ENCODE results near the gene GPR37.

GPR37 gene

GRCh38 chr7:124811341-124811740 is 45.7 kb upstream of the GPR37 start:
- Histone ChIP-seq H2BK12ac (ENCODE audit: low read length) (no peak overlapping the region), H3K23ac (ENCODE audit: low read depth, low read length, poor library complexity) (no peak overlapping the region), H3K36me3 (replicated peaks in 1 of 2; ENCODE audit: control insufficient read depth in 2 of 2, insufficient read depth in 2 of 2, low read length in 2 of 2) (no peaks in the 10 kb centered on the region), H2BK120ac (ENCODE audit: low read depth, low read length) (no peak overlapping the region), H3K4me2 (ENCODE audit: insufficient read depth, low read length, poor library complexity, severe bottlenecking) (no peak overlapping the region), H4K8ac (ENCODE audit: low read depth, low read length) (no peak overlapping the region), H3K14ac (ENCODE audit: low read length) (no peak overlapping the region), H2AK5ac (ENCODE audit: low read depth, low read length) (no peak overlapping the region), H3K27ac (replicated peaks; ENCODE audit: low read length) (no peak overlapping the region), H3K79me1 (ENCODE audit: low read depth, low read length) (no peaks in the 10 kb centered on the region), H3K18ac (ENCODE audit: low read length) (no peak overlapping the region), H3K27me3 (ENCODE audit: control insufficient read depth in 3 of 3, insufficient read depth in 3 of 3, low read depth in 1 of 3, low read length in 3 of 3) (no peaks in the 10 kb centered on the region), H2BK5ac (ENCODE audit: low read length) (no peak overlapping the region), H3K4me3 (ENCODE audit: low read length in 2 of 2) (no peak overlapping the region), H4K91ac (ENCODE audit: low read depth, low read length, poor library complexity) (no peak overlapping the region), H3K4me1 (ENCODE audit: control insufficient read depth in 2 of 2, insufficient read depth in 1 of 2, low read depth in 1 of 2, low read length in 2 of 2) (peaks cover 3 to 5% of the 10 kb centered on the region in 2 donors), H2AFZ (ENCODE audit: low read length) (no peak overlapping the region), H3K4ac (ENCODE audit: low read length) (no peak overlapping the region), H3K9me3 (replicated peaks in 1 of 2; ENCODE audit: control insufficient read depth in 2 of 2, insufficient read depth in 1 of 2, low read depth in 1 of 2, low read length in 2 of 2) (no peaks in the 10 kb centered on the region), H3K9ac (ENCODE audit: low read depth, low read length, poor library complexity) (no peak overlapping the region), H2BK15ac (ENCODE audit: low read length) (no peak overlapping the region)
- no peak for DNase-seq (ENCODE audit: low spot score)
- no CpG with 5 or more reads among the region's 1 CpG for WGBS, 2 donors (ENCODE audit: extremely low coverage in 2 of 2, insufficient read length in 2 of 2, insufficient replicate concordance in 1 of 2)

- no peak overlapping the region for H3K4me2 ChIP-seq (ENCODE audit: insufficient read depth, low read length, poor library complexity, severe bottlenecking)
- no peak overlapping the region for H2AK5ac ChIP-seq (ENCODE audit: low read depth, low read length)
- no peak overlapping the region for H2AFZ ChIP-seq (ENCODE audit: low read length)
- no peaks in the 10 kb centered on the region for H3K9me3 ChIP-seq (replicated peaks in 1 of 2; ENCODE audit: control insufficient read depth in 2 of 2, insufficient read depth in 1 of 2, low read depth in 1 of 2, low read length in 2 of 2)
- H2BK15ac ChIP-seq (ENCODE audit: low read length), result no peak overlapping the region
- no peaks in the 10 kb centered on the region for H3K36me3 ChIP-seq (replicated peaks in 1 of 2; ENCODE audit: control insufficient read depth in 2 of 2, insufficient read depth in 2 of 2, low read length in 2 of 2)
- no peak overlapping the region for H3K27ac ChIP-seq (replicated peaks; ENCODE audit: low read length)
- no peak overlapping the region for H3K18ac ChIP-seq (ENCODE audit: low read length)
- H4K91ac ChIP-seq (ENCODE audit: low read depth, low read length, poor library complexity), result no peak overlapping the region
- H3K9ac ChIP-seq (ENCODE audit: low read depth, low read length, poor library complexity), result no peak overlapping the region
- H3K4ac ChIP-seq (ENCODE audit: low read length), result no peak overlapping the region
- H3K4me3 ChIP-seq (ENCODE audit: low read length in 2 of 2), result no peak overlapping the region
- H2BK5ac ChIP-seq (ENCODE audit: low read length), result no peak overlapping the region
- DNase-seq (ENCODE audit: low spot score), result peak; percentile 27
- H2BK12ac ChIP-seq (ENCODE audit: low read length), result no peak overlapping the region
- no peak overlapping the region for H3K14ac ChIP-seq (ENCODE audit: low read length)
- no CpG with 5 or more reads among the region's 3 CpGs for WGBS, 2 donors (ENCODE audit: extremely low coverage in 2 of 2, insufficient read length in 2 of 2, insufficient replicate concordance in 1 of 2)
- no peaks in the 10 kb centered on the region for H3K79me1 ChIP-seq (ENCODE audit: low read depth, low read length)
- no peak overlapping the region for H3K23ac ChIP-seq (ENCODE audit: low read depth, low read length, poor library complexity)
- H3K27me3 ChIP-seq (ENCODE audit: control insufficient read depth in 3 of 3, insufficient read depth in 3 of 3, low read depth in 1 of 3, low read length in 3 of 3), result no peaks in the 10 kb centered on the region
- H3K4me1 ChIP-seq (ENCODE audit: control insufficient read depth in 2 of 2, insufficient read depth in 1 of 2, low read depth in 1 of 2, low read length in 2 of 2), result peaks cover 3 to 5% of the 10 kb centered on the region in 2 donors
- no peak overlapping the region for H4K8ac ChIP-seq (ENCODE audit: low read depth, low read length)
- H2BK120ac ChIP-seq (ENCODE audit: low read depth, low read length), result no peak overlapping the region
These were observed 45.0 kb upstream of the GPR37 start for GRCh38 chr7:124810605-124811004.

- no peak overlapping the region for H3K4ac ChIP-seq (ENCODE audit: low read length)
- H2AFZ ChIP-seq (ENCODE audit: low read length), result no peak overlapping the region
- H2AK5ac ChIP-seq (ENCODE audit: low read depth, low read length), result no peak overlapping the region
- no peak overlapping the region for H2BK12ac ChIP-seq (ENCODE audit: low read length)
- H4K91ac ChIP-seq (ENCODE audit: low read depth, low read length, poor library complexity), result no peak overlapping the region
- no peaks in the 10 kb centered on the region for H3K27me3 ChIP-seq (ENCODE audit: control insufficient read depth in 3 of 3, insufficient read depth in 3 of 3, low read depth in 1 of 3, low read length in 3 of 3)
- no peak overlapping the region for H2BK120ac ChIP-seq (ENCODE audit: low read depth, low read length)
- H3K36me3 ChIP-seq (replicated peaks in 1 of 2; ENCODE audit: control insufficient read depth in 2 of 2, insufficient read depth in 2 of 2, low read length in 2 of 2), result no peaks in the 10 kb centered on the region
- no peak overlapping the region for H3K23ac ChIP-seq (ENCODE audit: low read depth, low read length, poor library complexity)
- H3K4me3 ChIP-seq (ENCODE audit: low read length in 2 of 2), result no peak overlapping the region
- no peak overlapping the region for H3K14ac ChIP-seq (ENCODE audit: low read length)
- WGBS, 2 donors (ENCODE audit: extremely low coverage in 2 of 2, insufficient read length in 2 of 2, insufficient replicate concordance in 1 of 2), result no CpG with 5 or more reads among the region's 5 CpGs
- H3K4me2 ChIP-seq (ENCODE audit: insufficient read depth, low read length, poor library complexity, severe bottlenecking), result no peak overlapping the region
- H3K4me1 ChIP-seq (ENCODE audit: control insufficient read depth in 2 of 2, insufficient read depth in 1 of 2, low read depth in 1 of 2, low read length in 2 of 2), result peaks cover 3 to 5% of the 10 kb centered on the region in 2 donors
- H3K9ac ChIP-seq (ENCODE audit: low read depth, low read length, poor library complexity), result no peak overlapping the region
- no peak overlapping the region for H2BK15ac ChIP-seq (ENCODE audit: low read length)
- no peak overlapping the region for H3K27ac ChIP-seq (replicated peaks; ENCODE audit: low read length)
- H3K79me1 ChIP-seq (ENCODE audit: low read depth, low read length), result no peaks in the 10 kb centered on the region
- no peak for DNase-seq (ENCODE audit: low spot score)
- H3K18ac ChIP-seq (ENCODE audit: low read length), result no peak overlapping the region
- no peaks in the 10 kb centered on the region for H3K9me3 ChIP-seq (replicated peaks in 1 of 2; ENCODE audit: control insufficient read depth in 2 of 2, insufficient read depth in 1 of 2, low read depth in 1 of 2, low read length in 2 of 2)
- H4K8ac ChIP-seq (ENCODE audit: low read depth, low read length), result no peak overlapping the region
- H2BK5ac ChIP-seq (ENCODE audit: low read length), result no peak overlapping the region
These were observed 42.6 kb upstream of the GPR37 start for GRCh38 chr7:124808206-124808605.

- Histone ChIP-seq H3K9me3 (replicated peaks in 1 of 2; ENCODE audit: control insufficient read depth in 2 of 2, insufficient read depth in 1 of 2, low read depth in 1 of 2, low read length in 2 of 2) (no peaks in the 10 kb centered on the region), H3K27ac (replicated peaks; ENCODE audit: low read length) (no peak overlapping the region), H3K14ac (ENCODE audit: low read length) (no peak overlapping the region), H3K18ac (ENCODE audit: low read length) (no peak overlapping the region), H2AK5ac (ENCODE audit: low read depth, low read length) (no peak overlapping the region), H4K8ac (ENCODE audit: low read depth, low read length) (no peak overlapping the region), H2BK12ac (ENCODE audit: low read length) (no peak overlapping the region), H2BK5ac (ENCODE audit: low read length) (no peak overlapping the region), H3K4me1 (ENCODE audit: control insufficient read depth in 2 of 2, insufficient read depth in 1 of 2, low read depth in 1 of 2, low read length in 2 of 2) (peaks cover 0 to 4% of the 10 kb centered on the region in 2 donors), H2BK15ac (ENCODE audit: low read length) (no peak overlapping the region), H3K79me1 (ENCODE audit: low read depth, low read length) (no peaks in the 10 kb centered on the region), H3K9ac (ENCODE audit: low read depth, low read length, poor library complexity) (no peak overlapping the region), H3K23ac (ENCODE audit: low read depth, low read length, poor library complexity) (no peak overlapping the region), H3K36me3 (replicated peaks in 1 of 2; ENCODE audit: control insufficient read depth in 2 of 2, insufficient read depth in 2 of 2, low read length in 2 of 2) (no peaks in the 10 kb centered on the region), H3K27me3 (ENCODE audit: control insufficient read depth in 3 of 3, insufficient read depth in 3 of 3, low read depth in 1 of 3, low read length in 3 of 3) (no peaks in the 10 kb centered on the region), H3K4me2 (ENCODE audit: insufficient read depth, low read length, poor library complexity, severe bottlenecking) (no peak overlapping the region), H3K4me3 (ENCODE audit: low read length in 2 of 2) (no peak overlapping the region), H3K4ac (ENCODE audit: low read length) (no peak overlapping the region), H2BK120ac (ENCODE audit: low read depth, low read length) (no peak overlapping the region), H4K91ac (ENCODE audit: low read depth, low read length, poor library complexity) (no peak overlapping the region), H2AFZ (ENCODE audit: low read length) (no peak overlapping the region)
- no CpG with 5 or more reads among the region's 1 CpG for WGBS, 2 donors (ENCODE audit: extremely low coverage in 2 of 2, insufficient read length in 2 of 2, insufficient replicate concordance in 1 of 2)
- DNase-seq (ENCODE audit: low spot score), result no peak
These were observed 35.8 kb upstream of the GPR37 start for GRCh38 chr7:124801330-124801895.
